Keratinocyte (primary cell): Measurements from ENCODE around the gene TFDP2.

Experiments used
- EZH2 ChIP-seq: IDR thresholded peaks from one replicate; pipeline ENCODE4 v1.6.1; 2012; ENCODE audit warnings: inconsistent platforms, mild to moderate bottlenecking, low read length, moderate library complexity
- TF ChIP-seq, protein P1 (sequence below), 3 experiments: IDR thresholded peaks in 1 of 3; conservative IDR thresholded peaks in 1 of 3; optimal IDR thresholded peaks in 1 of 3; 2 replicates in 2 of 3; 3 replicates in 1 of 3; pipeline versions ENCODE3 to v1.5.1; 2011; ENCODE audit warnings: low read length in 3 of 3, mild to moderate bottlenecking in 3 of 3, moderate library complexity in 2 of 3, control low read depth in 1 of 3, inconsistent platforms in 1 of 3; ENCODE audit not compliant: insufficient read depth in 2 of 3; ENCODE audit errors: extremely low read depth in 1 of 3

DNA sequence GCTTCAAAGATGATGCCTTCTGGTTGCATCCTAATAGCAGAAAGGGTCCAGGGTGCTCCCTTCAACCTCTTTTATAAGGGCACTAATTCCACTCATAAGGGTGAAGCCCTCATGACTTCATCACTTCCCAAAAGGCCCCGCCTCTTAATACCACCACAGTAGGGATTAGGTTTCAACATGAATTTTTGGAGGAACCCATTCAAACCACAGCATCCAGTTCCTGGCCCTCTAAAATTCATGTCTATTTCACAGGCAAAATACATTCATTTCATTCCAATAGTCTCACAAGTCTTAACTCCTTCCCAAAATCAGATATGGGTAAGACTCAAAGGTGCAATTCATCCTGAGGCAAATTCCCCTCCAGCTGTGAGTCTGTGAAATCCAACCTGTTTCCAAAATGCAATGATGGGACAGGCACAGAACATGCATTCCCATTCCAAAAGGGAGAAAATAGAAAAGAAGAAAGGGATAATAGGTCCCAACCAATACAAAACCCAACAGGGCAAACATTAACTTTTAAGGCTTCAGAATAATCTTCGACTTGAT lies 148.9 kb downstream of the TFDP2 start:
- TF ChIP-seq, protein P1, sequence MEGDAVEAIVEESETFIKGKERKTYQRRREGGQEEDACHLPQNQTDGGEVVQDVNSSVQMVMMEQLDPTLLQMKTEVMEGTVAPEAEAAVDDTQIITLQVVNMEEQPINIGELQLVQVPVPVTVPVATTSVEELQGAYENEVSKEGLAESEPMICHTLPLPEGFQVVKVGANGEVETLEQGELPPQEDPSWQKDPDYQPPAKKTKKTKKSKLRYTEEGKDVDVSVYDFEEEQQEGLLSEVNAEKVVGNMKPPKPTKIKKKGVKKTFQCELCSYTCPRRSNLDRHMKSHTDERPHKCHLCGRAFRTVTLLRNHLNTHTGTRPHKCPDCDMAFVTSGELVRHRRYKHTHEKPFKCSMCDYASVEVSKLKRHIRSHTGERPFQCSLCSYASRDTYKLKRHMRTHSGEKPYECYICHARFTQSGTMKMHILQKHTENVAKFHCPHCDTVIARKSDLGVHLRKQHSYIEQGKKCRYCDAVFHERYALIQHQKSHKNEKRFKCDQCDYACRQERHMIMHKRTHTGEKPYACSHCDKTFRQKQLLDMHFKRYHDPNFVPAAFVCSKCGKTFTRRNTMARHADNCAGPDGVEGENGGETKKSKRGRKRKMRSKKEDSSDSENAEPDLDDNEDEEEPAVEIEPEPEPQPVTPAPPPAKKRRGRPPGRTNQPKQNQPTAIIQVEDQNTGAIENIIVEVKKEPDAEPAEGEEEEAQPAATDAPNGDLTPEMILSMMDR (optimal IDR thresholded peaks at IDR 0.05 in 1 of 3, IDR thresholded peaks at IDR 0.05 in 1 of 3, conservative IDR thresholded peaks at IDR 0.05 in 1 of 3; ENCODE audit: extremely low read depth in 1 of 3, insufficient read depth in 2 of 3, low read length in 3 of 3) = no peak
- no peak for TF ChIP-seq EZH2
